Naive thymus-derived CD4-positive, alpha-beta T cell (primary cell): Measurements from ENCODE around the gene ATP13A2. TPM values are rescaled to one million over a fixed set of nuclear protein-coding genes. Genes with fewer than 3 reads are reported as not detected.

ENCODE experiments used
- ATAC-seq: fragments of 150-1000 bp; cut with Tn5 transposase; 2 replicates; pipeline ENCODE4 v1.10.0; 2021; ENCODE audit warnings: mild to moderate bottlenecking, moderate library complexity
- CTCF ChIA-PET: fragments of 350-600 bp; sonication (Branson Sonifier 250); formaldehyde crosslinking; loops from one replicate; lab custom pipeline; 2021; ENCODE audit warnings: antibody characterized with exemption; lab: Charles Lee
- POLR2A ChIA-PET: fragments of 350-600 bp; sonication (Branson Sonifier 250); formaldehyde crosslinking; loops from one replicate; lab custom pipeline; 2021; ENCODE audit warnings: antibody characterized with exemption, inconsistent platforms; lab: Charles Lee
- DNase-seq, 9 donors: peaks; one replicate each; pipeline versions ENCODE4 v3.0.0 to v3.0.0-alpha.2; 2020 to 2022; ENCODE audit warnings: mixed read lengths in 1 of 9
- H3K27ac ChIP-seq: one replicate; pipeline ENCODE4 v1.7.0; 2013; ENCODE audit warnings: mild to moderate bottlenecking, low read depth, low read length, moderate library complexity
- H3K27me3 ChIP-seq, 2 donors: one replicate each; pipeline ENCODE4 v1.7.0; 2013; ENCODE audit warnings: low read length in 2 of 2, mild to moderate bottlenecking in 2 of 2, moderate library complexity in 2 of 2; ENCODE audit not compliant: control insufficient read depth in 2 of 2, insufficient read depth in 2 of 2
- H3K36me3 ChIP-seq, 3 experiments: 1 replicate in 2 of 3; 2 replicates in 1 of 3; pipeline ENCODE4 v1.7.0; 2013; ENCODE audit warnings: low read length in 3 of 3, mild to moderate bottlenecking in 3 of 3, moderate library complexity in 1 of 3; ENCODE audit not compliant: insufficient read depth in 3 of 3, control insufficient read depth in 2 of 3
- H3K4me1 ChIP-seq, 2 donors: one replicate each; pipeline ENCODE4 v1.7.0; 2013; ENCODE audit warnings: low read length in 2 of 2, mild to moderate bottlenecking in 2 of 2, moderate library complexity in 1 of 2; ENCODE audit not compliant: control insufficient read depth in 2 of 2, insufficient read depth in 2 of 2
- H3K4me3 ChIP-seq: 2 replicates; pipeline ENCODE4 v1.7.0; 2013; ENCODE audit warnings: mild to moderate bottlenecking, low read length
- H3K9me3 ChIP-seq, 3 experiments: 1 replicate in 2 of 3; 2 replicates in 1 of 3; pipeline ENCODE4 v1.7.0; 2013; ENCODE audit warnings: low read length in 3 of 3; ENCODE audit not compliant: control insufficient read depth in 2 of 3
- H3K27ac Mint-ChIP-seq, 9 donors: one replicate each; pipeline ENCODE4 v1.8.0; 2020 to 2022; ENCODE audit warnings: mixed read lengths in 9 of 9, mild to moderate bottlenecking in 8 of 9, moderate library complexity in 5 of 9, inconsistent platforms in 2 of 9
- H3K27me3 Mint-ChIP-seq, 5 donors: one replicate each; pipeline ENCODE4 v1.8.0; 2021 to 2022; ENCODE audit warnings: mixed read lengths in 5 of 5, mild to moderate bottlenecking in 1 of 5
- H3K36me3 Mint-ChIP-seq, 5 donors: one replicate each; pipeline ENCODE4 v1.8.0; 2020 to 2022; ENCODE audit warnings: mixed read lengths in 5 of 5, mild to moderate bottlenecking in 3 of 5, inconsistent platforms in 1 of 5
- H3K4me1 Mint-ChIP-seq, 7 donors: one replicate each; pipeline ENCODE4 v1.8.0; 2020 to 2022; ENCODE audit warnings: mixed read lengths in 7 of 7, mild to moderate bottlenecking in 3 of 7, inconsistent platforms in 1 of 7
- H3K4me3 Mint-ChIP-seq, 10 donors: one replicate each; pipeline ENCODE4 v1.8.0; 2020 to 2022; ENCODE audit warnings: mild to moderate bottlenecking in 10 of 10, mixed read lengths in 10 of 10, moderate library complexity in 6 of 10, inconsistent platforms in 2 of 10
- H3K9me3 Mint-ChIP-seq, 11 donors: one replicate each; pipeline ENCODE4 v1.8.0; 2020 to 2022; ENCODE audit warnings: mixed read lengths in 11 of 11, mild to moderate bottlenecking in 4 of 11, inconsistent platforms in 1 of 11, moderate library complexity in 1 of 11
- intact Hi-C, 2 donors: fragments of 100-400 bp; cut with micrococcal nuclease; formaldehyde crosslinking; loops; one replicate each; pipeline ENCODE4 v1.15.1; 2023
- polyA plus RNA-seq, 2 donors: library from polyadenylated mRNA; unstranded; fragments of 300-500 nt; fragmentation: Illumina TruSeq; gene quantifications; one replicate each; pipeline ENCODE4 v1.2.3, GENCODE V29; 2021
- total RNA-seq, 6 experiments: library from RNA in 5 of 6; stranded (reverse) in 5 of 6; gene quantifications; 1 replicate in 5 of 6; 2 replicates in 1 of 6; pipeline ENCODE4 v1.2.3 and lab custom pipeline; 2021 to 2026

Gene ATP13A2
- total and polyA plus RNA-seq, 7 experiments from 2014 or later: 25.6 to 59.1 (median 42.1) TPM

- ATAC-seq (no peak), DNase-seq (no peak)
- CTCF ChIA-PET: interaction anchor here (1.6 kb wide), 1 partner anchor 96 kb away, joined by 4 read pairs; no protein-coding TSS in a partner anchor
- Histone ChIP-seq H3K4me1 (peaks cover 8 to 11% of the 10 kb centered on the region in 2 donors), H3K4me3 (no peak overlapping the region), H3K27me3 (no peaks in the 10 kb centered on the region), H3K27ac (no peak overlapping the region), H3K9me3 (no peaks in the 10 kb centered on the region), H3K36me3 (peaks cover 0 to 28% (median 13%) of the 10 kb centered on the region in 3 experiments)
- Mint-ChIP-seq H3K27ac (peak overlapping the region in 1 of 9 donors; percentile 47), H3K36me3 (peaks cover 0 to 18% (median 9%) of the 10 kb centered on the region in 5 donors), H3K4me3 (no peak overlapping the region), H3K4me1 (peaks cover 13 to 49% (median 36%) of the 10 kb centered on the region in 7 donors), H3K9me3 (no peaks in the 10 kb centered on the region), H3K27me3 (no peaks in the 10 kb centered on the region)
- POLR2A ChIA-PET: interaction anchor here (0.6 to 0.7 kb wide), 2 partner anchors 31 to 143 kb away, joined by 3 read pairs; no protein-coding TSS in a partner anchor
- intact Hi-C loops: no loop called here
Measured at GRCh38 chr1:17047924-17048323, 36.2 kb upstream of the ATP13A2 start.

- POLR2A ChIA-PET: interaction anchor here (0.7 to 1.0 kb wide), 2 partner anchors 9 to 15 kb away, joined by 3 to 4 read pairs; no protein-coding TSS in a partner anchor
- H3K36me3 Mint-ChIP-seq: peaks cover 4 to 22% (median 12%) of the 10 kb centered on the region in 5 donors
Measured at GRCh38 chr1:17046334-17046657, 34.6 kb upstream of the ATP13A2 start.

GRCh38 chr1:17045634-17046333 is 34.1 kb upstream of the ATP13A2 start:
- H3K36me3 ChIP-seq: peaks cover 0 to 44% (median 22%) of the 10 kb centered on the region in 3 experiments
- Mint-ChIP-seq H3K27me3 (no peaks in the 10 kb centered on the region), H3K36me3 (peaks cover 4 to 19% (median 11%) of the 10 kb centered on the region in 5 donors), H3K4me1 (peaks cover 5 to 28% (median 20%) of the 10 kb centered on the region in 7 donors), H3K27ac (peak overlapping the region in 6 of 9 donors; percentile 45 to 79 (median 66)), H3K4me3 (peak overlapping the region in 2 of 10 donors; percentile 4 to 49), H3K9me3 (no peaks in the 10 kb centered on the region)
- POLR2A ChIA-PET: interaction anchor here (0.7 to 1.0 kb wide), 2 partner anchors 9 to 14 kb away, joined by 3 to 4 read pairs; no protein-coding TSS in a partner anchor
- no peak overlapping the region for H3K27ac ChIP-seq
- no peaks in the 10 kb centered on the region for H3K27me3 ChIP-seq
- intact Hi-C loops: loop anchor here (1.0 kb wide), 2 partner anchors 85 to 94 kb away; no protein-coding TSS in a partner anchor
- CTCF ChIA-PET: interaction anchor here (0.6 to 1.4 kb wide), 4 partner anchors 85 to 340 kb away, joined by 3 to 7 read pairs (median 5); no protein-coding TSS in a partner anchor
- ATAC-seq: peak; percentile 50
- no peaks in the 10 kb centered on the region for H3K9me3 ChIP-seq
- H3K4me3 ChIP-seq: no peak overlapping the region
- peak in 6 of 9 donors; percentile 21 to 47 (median 28) for DNase-seq
- H3K4me1 ChIP-seq: peaks cover 0 to 3% of the 10 kb centered on the region in 2 donors

More at GRCh38 chr1:17046334-17046657, 34.6 kb upstream of the ATP13A2 start:
- Histone ChIP-seq H3K4me3 (no peak overlapping the region), H3K4me1 (peaks cover 0 to 3% of the 10 kb centered on the region in 2 donors), H3K9me3 (no peaks in the 10 kb centered on the region), H3K27ac (no peak overlapping the region), H3K27me3 (no peaks in the 10 kb centered on the region), H3K36me3 (peaks cover 0 to 39% (median 22%) of the 10 kb centered on the region in 3 experiments)
- Mint-ChIP-seq H3K4me1 (peaks cover 10 to 33% (median 25%) of the 10 kb centered on the region in 7 donors), H3K4me3 (no peak overlapping the region), H3K9me3 (no peaks in the 10 kb centered on the region), H3K27me3 (no peaks in the 10 kb centered on the region), H3K27ac (peak overlapping the region in 1 of 9 donors; percentile 70)
- CTCF ChIA-PET: interaction anchor here (0.7 to 1.4 kb wide), 4 partner anchors 86 to 341 kb away, joined by 3 to 7 read pairs (median 4); no protein-coding TSS in a partner anchor
- intact Hi-C loops: loop anchor here (1.0 kb wide), 2 partner anchors 86 to 95 kb away; no protein-coding TSS in a partner anchor
- ATAC-seq: no peak
- no peak for DNase-seq

- intact Hi-C loops: no loop called here
- Histone ChIP-seq H3K4me3 (no peak overlapping the region), H3K27me3 (no peaks in the 10 kb centered on the region), H3K9me3 (no peaks in the 10 kb centered on the region), H3K27ac (no peak overlapping the region), H3K4me1 (peaks cover 0 to 3% of the 10 kb centered on the region in 2 donors), H3K36me3 (peaks cover 0 to 49% (median 26%) of the 10 kb centered on the region in 3 experiments)
- no peaks in the 10 kb centered on the region for H3K27me3 Mint-ChIP-seq
- POLR2A ChIA-PET: interaction anchor here (1.3 kb wide), 1 partner anchor 9 kb away, joined by 3 read pairs; the partner anchor contains the start of gene SDHB
- H3K27ac Mint-ChIP-seq: peak overlapping the region in 4 of 9 donors; percentile 42 to 70 (median 52)
- ATAC-seq (peak; percentile 81), DNase-seq (no peak)
- H3K4me1 Mint-ChIP-seq: peaks cover 7 to 26% (median 18%) of the 10 kb centered on the region in 7 donors
- CTCF ChIA-PET: no interaction called here
- H3K36me3 Mint-ChIP-seq: peaks cover 7 to 22% (median 12%) of the 10 kb centered on the region in 5 donors
- no peaks in the 10 kb centered on the region for H3K9me3 Mint-ChIP-seq
- H3K4me3 Mint-ChIP-seq: no peak overlapping the region
Measured at GRCh38 chr1:17045150-17045549, 33.4 kb upstream of the ATP13A2 start.

- H3K4me1 Mint-ChIP-seq: peaks cover 9 to 27% (median 18%) of the 10 kb centered on the region in 7 donors
- Histone ChIP-seq H3K36me3 (peaks cover 0 to 53% (median 29%) of the 10 kb centered on the region in 3 experiments), H3K27ac (no peak overlapping the region), H3K4me1 (peaks cover 0 to 3% of the 10 kb centered on the region in 2 donors), H3K4me3 (no peak overlapping the region), H3K9me3 (no peaks in the 10 kb centered on the region), H3K27me3 (no peaks in the 10 kb centered on the region)
- no peak overlapping the region for H3K4me3 Mint-ChIP-seq
- no peaks in the 10 kb centered on the region for H3K9me3 Mint-ChIP-seq
- DNase-seq (no peak), ATAC-seq (no peak)
- ChIA-PET POLR2A (interaction anchor here (0.6 kb wide), 1 partner anchor 11 kb away, joined by 3 read pairs; no protein-coding TSS in a partner anchor), CTCF (no interaction called here)
- intact Hi-C loops: no loop called here
- peaks cover 12 to 26% (median 14%) of the 10 kb centered on the region in 5 donors for H3K36me3 Mint-ChIP-seq
- H3K27me3 Mint-ChIP-seq: no peaks in the 10 kb centered on the region
- peak overlapping the region in 2 of 9 donors; percentile 8 to 82 for H3K27ac Mint-ChIP-seq
Measured at GRCh38 chr1:17043676-17044075, 31.9 kb upstream of the ATP13A2 start.

- H3K27me3 Mint-ChIP-seq: no peaks in the 10 kb centered on the region
- H3K4me1 Mint-ChIP-seq: peaks cover 7 to 22% (median 14%) of the 10 kb centered on the region in 7 donors
- H3K4me3 Mint-ChIP-seq: no peak overlapping the region
- H3K36me3 Mint-ChIP-seq: peaks cover 12 to 32% (median 14%) of the 10 kb centered on the region in 5 donors
- POLR2A ChIA-PET: no interaction called here
- no peaks in the 10 kb centered on the region for H3K9me3 Mint-ChIP-seq
- H3K27me3 ChIP-seq: no peaks in the 10 kb centered on the region
- no peak overlapping the region for H3K4me3 ChIP-seq
- ATAC-seq: no peak
- no peak overlapping the region for H3K27ac ChIP-seq
- H3K36me3 ChIP-seq: peaks cover 0 to 57% (median 29%) of the 10 kb centered on the region in 3 experiments
- CTCF ChIA-PET: no interaction called here
- intact Hi-C loops: no loop called here
- H3K4me1 ChIP-seq: no peaks in the 10 kb centered on the region
- no peak for DNase-seq
- no peaks in the 10 kb centered on the region for H3K9me3 ChIP-seq
- no peak overlapping the region for H3K27ac Mint-ChIP-seq
Measured at GRCh38 chr1:17040135-17040534, 28.4 kb upstream of the ATP13A2 start.
